ENCODE measurements around the gene COL1A2.

The COL1A2 gene

GRCh38 chr7:94410413-94411187, 15.9 kb downstream of the COL1A2 start:
- H3K27ac ChIP-seq: no peak overlapping the region
- TF ChIP-seq, protein P1, sequence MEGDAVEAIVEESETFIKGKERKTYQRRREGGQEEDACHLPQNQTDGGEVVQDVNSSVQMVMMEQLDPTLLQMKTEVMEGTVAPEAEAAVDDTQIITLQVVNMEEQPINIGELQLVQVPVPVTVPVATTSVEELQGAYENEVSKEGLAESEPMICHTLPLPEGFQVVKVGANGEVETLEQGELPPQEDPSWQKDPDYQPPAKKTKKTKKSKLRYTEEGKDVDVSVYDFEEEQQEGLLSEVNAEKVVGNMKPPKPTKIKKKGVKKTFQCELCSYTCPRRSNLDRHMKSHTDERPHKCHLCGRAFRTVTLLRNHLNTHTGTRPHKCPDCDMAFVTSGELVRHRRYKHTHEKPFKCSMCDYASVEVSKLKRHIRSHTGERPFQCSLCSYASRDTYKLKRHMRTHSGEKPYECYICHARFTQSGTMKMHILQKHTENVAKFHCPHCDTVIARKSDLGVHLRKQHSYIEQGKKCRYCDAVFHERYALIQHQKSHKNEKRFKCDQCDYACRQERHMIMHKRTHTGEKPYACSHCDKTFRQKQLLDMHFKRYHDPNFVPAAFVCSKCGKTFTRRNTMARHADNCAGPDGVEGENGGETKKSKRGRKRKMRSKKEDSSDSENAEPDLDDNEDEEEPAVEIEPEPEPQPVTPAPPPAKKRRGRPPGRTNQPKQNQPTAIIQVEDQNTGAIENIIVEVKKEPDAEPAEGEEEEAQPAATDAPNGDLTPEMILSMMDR (IDR thresholded peaks at IDR 0.05; ENCODE audit: low read depth, low read length): no peak
- no peak for DNase-seq
- H3K27me3 ChIP-seq (ENCODE audit: insufficient read depth, low read depth, severe bottlenecking): no peaks in the 10 kb centered on the region
- no peaks in the 10 kb centered on the region for H3K9me3 ChIP-seq (ENCODE audit: severe bottlenecking)
- H3K4me3 ChIP-seq (ENCODE audit: low read depth, low read length): no peak overlapping the region
- no peaks in the 10 kb centered on the region for H3K36me3 ChIP-seq

DNA sequence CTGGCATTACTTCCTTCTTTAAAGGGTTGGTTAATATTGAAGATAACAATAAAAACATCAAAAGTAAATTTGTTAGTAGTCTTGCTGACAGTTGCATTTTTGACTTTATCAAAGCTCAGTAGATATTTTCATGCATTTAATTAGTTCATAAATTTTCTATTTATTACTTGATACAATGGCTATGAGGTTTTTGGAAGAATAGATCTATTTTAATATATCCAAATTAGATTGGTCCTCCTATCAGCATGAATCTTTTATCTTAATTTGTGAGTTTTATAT, 16.4 kb downstream of the COL1A2 start:
- no peaks in the 10 kb centered on the region for H3K9me3 ChIP-seq (ENCODE audit: severe bottlenecking)
- H3K4me3 ChIP-seq (ENCODE audit: low read depth, low read length): no peak overlapping the region
- no peaks in the 10 kb centered on the region for H3K36me3 ChIP-seq
- no peak overlapping the region for H3K27ac ChIP-seq
- TF ChIP-seq, protein P1 (IDR thresholded peaks at IDR 0.05; ENCODE audit: low read depth, low read length): no peak
- H3K27me3 ChIP-seq (ENCODE audit: insufficient read depth, low read depth, severe bottlenecking): no peaks in the 10 kb centered on the region
- no peak for DNase-seq

GRCh38 chr7:94412762-94413322, 18.1 kb downstream of the COL1A2 start:
- no peaks in the 10 kb centered on the region for H3K9me3 ChIP-seq (ENCODE audit: severe bottlenecking)
- no peak overlapping the region for H3K27ac ChIP-seq
- DNase-seq: no peak

DNA sequence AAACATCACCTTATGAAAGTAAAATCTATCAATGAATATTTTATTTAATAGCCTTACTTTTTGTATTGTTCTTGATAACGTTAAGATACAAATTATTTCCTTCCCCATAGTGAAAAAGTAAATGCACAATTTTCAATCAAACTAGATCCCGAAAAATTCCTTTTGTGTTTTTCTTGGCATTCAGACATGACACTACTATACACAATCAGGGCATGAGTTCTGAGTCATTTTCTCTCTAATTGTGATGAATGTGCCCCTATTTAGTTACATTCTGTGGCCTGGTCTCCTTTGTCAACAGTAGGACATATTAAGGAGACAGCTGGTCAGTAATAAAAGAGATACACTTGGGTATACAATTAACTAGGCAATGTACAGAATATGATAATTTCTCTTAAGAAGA, 19.8 kb downstream of the COL1A2 start:
- Histone ChIP-seq H3K27ac (no peak overlapping the region), H3K27me3 (ENCODE audit: insufficient read depth, low read depth, severe bottlenecking) (no peaks in the 10 kb centered on the region), H3K4me3 (ENCODE audit: low read depth, low read length) (no peak overlapping the region), H3K9me3 (ENCODE audit: severe bottlenecking) (no peaks in the 10 kb centered on the region), H3K36me3 (no peaks in the 10 kb centered on the region)
- TF ChIP-seq, protein P1 (IDR thresholded peaks at IDR 0.05; ENCODE audit: low read depth, low read length): no peak
- no peak for DNase-seq

More at GRCh38 chr7:94412762-94413322, 18.1 kb downstream of the COL1A2 start:
- TF ChIP-seq, protein P1 (IDR thresholded peaks at IDR 0.05; ENCODE audit: low read depth, low read length): no peak
- Histone ChIP-seq H3K27me3 (ENCODE audit: insufficient read depth, low read depth, severe bottlenecking) (no peaks in the 10 kb centered on the region), H3K4me3 (ENCODE audit: low read depth, low read length) (no peak overlapping the region), H3K36me3 (no peaks in the 10 kb centered on the region)

DNA sequence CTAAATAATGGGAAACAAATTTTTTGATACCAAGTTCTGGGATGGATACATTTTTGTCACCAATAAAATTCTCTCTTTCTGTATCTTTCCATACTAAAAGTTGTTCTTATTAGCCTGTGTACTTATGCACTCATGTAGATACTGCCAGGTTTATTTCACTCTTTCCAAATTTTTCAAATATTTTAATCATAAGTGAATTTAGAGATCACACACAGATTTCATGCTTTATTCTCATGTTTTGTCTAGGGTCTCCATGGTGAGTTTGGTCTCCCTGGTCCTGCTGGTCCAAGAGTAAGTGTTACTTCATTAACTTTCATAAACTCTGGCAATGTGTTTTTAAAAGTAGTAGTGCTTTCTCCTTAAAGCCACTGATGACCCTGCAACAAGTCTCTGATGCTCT, 20.3 kb downstream of the COL1A2 start:
- TF ChIP-seq, protein P1 (IDR thresholded peaks at IDR 0.05; ENCODE audit: low read depth, low read length): no peak
- Histone ChIP-seq H3K27me3 (ENCODE audit: insufficient read depth, low read depth, severe bottlenecking) (no peaks in the 10 kb centered on the region), H3K4me3 (ENCODE audit: low read depth, low read length) (no peak overlapping the region), H3K36me3 (no peaks in the 10 kb centered on the region), H3K27ac (no peak overlapping the region), H3K9me3 (ENCODE audit: severe bottlenecking) (no peaks in the 10 kb centered on the region)
- DNase-seq: no peak

GRCh38 chr7:94417306-94417705, 22.6 kb downstream of the COL1A2 start:
- Histone ChIP-seq H3K36me3 (no peaks in the 10 kb centered on the region), H3K4me3 (ENCODE audit: low read depth, low read length) (no peak overlapping the region), H3K27me3 (ENCODE audit: insufficient read depth, low read depth, severe bottlenecking) (no peaks in the 10 kb centered on the region), H3K9me3 (ENCODE audit: severe bottlenecking) (no peaks in the 10 kb centered on the region), H3K27ac (no peak overlapping the region; the same call in 1 of the 2 replicates)
- TF ChIP-seq, protein P1 (IDR thresholded peaks at IDR 0.05; ENCODE audit: low read depth, low read length): no peak
- no peak for DNase-seq

All from WERI-Rb-1 (cell line).